HG03280 (cell line): ENCODE data around the gene TIE1.

ENCODE experiments used
- ATAC-seq: cut with Tn5 transposase; IDR thresholded peaks from one replicate; pipeline ENCODE4 v1.9.1; 2021; ENCODE audit warnings: mild to moderate bottlenecking, moderate library complexity; ENCODE audit not compliant: unreplicated experiment

Gene TIE1

DNA sequence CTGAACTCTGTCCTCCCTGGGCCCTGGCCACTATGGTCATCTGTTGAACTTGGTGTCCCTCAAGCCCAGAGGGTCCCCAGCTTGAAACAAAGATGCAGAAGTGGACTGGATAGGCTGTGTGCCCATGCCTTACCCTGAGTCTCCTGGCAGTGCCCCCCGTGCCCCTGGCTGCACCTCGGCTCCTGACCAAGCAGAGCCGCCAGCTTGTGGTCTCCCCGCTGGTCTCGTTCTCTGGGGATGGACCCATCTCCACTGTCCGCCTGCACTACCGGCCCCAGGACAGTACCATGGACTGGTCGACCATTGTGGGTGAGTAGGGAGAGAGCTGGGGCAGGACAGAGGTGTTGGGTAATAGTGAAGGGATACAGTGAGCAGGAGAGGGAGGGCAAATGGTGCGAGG, 10.7 kb downstream of the TIE1 start:
- ATAC-seq = no peak

DNA sequence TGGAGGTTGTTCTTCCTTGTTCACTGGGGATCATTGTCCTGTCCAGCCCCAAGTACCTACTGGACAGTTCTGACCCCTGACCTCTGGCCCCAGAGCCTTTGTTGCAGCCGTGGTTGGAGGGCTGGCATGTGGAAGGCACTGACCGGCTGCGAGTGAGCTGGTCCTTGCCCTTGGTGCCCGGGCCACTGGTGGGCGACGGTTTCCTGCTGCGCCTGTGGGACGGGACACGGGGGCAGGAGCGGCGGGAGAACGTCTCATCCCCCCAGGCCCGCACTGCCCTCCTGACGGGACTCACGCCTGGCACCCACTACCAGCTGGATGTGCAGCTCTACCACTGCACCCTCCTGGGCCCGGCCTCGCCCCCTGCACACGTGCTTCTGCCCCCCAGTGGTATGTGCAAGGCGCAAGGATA, 11.4 kb downstream of the TIE1 start:
- ATAC-seq = no peak

DNA sequence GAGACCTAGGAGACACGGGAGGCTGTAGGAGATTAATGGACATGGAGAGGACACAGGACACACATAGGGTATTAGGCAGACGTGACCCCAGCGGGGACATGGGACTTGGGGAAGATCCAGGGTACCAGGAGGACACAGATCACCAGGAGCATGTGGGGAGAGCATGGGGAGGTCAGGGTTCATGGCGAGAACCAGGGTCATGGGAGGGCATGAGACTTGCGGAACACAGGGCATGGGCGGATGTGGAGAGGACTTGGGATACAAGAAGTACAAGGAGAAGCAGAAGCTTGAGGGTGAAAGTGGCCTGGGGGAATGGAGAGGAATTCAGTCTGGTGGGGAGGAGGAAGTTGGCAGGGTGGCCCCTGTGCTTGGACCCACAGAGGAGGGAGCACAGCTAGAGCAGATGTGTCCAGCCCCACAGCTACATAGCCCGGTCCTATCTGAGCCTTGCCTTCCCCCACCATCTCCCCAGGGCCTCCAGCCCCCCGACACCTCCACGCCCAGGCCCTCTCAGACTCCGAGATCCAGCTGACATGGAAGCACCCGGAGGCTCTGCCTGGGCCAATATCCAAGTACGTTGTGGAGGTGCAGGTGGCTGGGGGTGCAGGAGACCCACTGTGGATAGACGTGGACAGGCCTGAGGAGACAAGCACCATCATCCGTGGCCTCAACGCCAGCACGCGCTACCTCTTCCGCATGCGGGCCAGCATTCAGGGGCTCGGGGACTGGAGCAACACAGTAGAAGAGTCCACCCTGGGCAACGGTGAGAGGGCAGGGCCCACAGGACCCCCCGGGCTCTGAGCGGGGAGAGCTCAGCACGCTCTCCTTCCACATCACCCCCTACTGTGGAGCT, 12.1 kb downstream of the TIE1 start:
- ATAC-seq = no peak

- no peak for ATAC-seq
Observed at GRCh38 chr1:43313771-43314170, 13.0 kb downstream of the TIE1 start.

GRCh38 chr1:43314233-43314632, 13.5 kb downstream of the TIE1 start:
- no peak for ATAC-seq

GRCh38 chr1:43315481-43315880, 14.7 kb downstream of the TIE1 start:
- no peak for ATAC-seq

GRCh38 chr1:43315963-43316737, 15.4 kb downstream of the TIE1 start:
- no peak for ATAC-seq

GRCh38 chr1:43316738-43317520, 16.1 kb downstream of the TIE1 start:
- ATAC-seq = no peak

DNA sequence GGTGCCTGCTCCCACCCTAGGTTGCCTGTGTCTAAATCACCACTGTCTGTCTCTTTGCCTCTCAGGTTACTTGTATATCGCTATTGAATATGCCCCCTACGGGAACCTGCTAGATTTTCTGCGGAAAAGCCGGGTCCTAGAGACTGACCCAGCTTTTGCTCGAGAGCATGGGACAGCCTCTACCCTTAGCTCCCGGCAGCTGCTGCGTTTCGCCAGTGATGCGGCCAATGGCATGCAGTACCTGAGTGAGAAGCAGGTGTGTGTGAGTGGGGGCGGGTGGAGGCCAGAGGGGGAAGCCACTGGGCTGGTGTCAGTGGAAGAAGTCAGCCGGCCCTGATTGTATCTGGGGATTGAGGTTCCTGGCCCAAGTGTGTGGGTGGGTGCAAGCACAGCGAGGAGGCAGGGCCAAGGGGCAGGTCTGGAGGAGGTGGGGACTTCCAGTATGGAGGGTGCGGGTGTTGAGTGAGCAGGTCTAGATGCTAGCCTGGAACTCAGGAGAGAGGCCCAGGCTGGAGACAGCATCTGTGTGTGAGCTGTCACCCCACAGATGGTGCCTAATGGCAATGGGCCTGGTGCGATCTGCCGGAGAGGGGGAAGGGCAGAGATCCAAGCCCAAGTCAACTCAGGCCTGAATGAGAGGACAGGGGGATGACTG, 17.2 kb downstream of the TIE1 start:
- ATAC-seq = no peak

DNA sequence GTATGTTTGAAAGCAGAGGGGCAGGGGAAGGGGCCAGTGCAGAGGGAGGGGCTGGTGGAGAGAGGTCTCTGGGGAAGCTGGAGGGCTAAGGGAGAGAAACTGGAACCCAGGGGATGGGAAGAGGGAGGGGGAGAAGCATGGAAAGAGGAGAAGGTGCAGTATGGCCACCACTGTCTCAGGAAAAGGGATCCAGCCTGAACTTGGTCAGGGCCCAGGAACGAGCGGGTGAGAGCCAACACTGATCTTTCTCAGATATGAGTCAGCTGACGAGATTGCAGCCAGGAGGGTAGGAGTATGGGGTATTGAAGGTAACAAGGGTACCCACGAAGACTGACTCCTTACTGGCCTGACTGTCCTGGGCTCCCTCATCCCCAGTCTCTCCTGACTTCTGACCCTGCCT, 18.0 kb downstream of the TIE1 start:
- ATAC-seq = no peak

DNA sequence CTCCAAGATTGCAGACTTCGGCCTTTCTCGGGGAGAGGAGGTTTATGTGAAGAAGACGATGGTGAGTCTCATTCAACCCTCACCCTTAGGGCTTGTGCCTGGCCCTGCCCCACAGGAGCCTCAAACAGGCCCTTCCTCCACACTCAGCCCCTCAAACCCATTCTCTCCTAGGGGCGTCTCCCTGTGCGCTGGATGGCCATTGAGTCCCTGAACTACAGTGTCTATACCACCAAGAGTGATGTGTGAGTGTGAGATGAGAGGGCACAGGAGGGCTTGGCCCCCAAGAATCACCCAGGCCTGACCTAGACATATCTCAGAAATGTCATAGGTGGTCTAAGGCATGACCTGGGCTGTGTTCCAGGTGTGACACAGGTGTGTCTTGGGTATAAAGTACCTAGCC, 18.5 kb downstream of the TIE1 start:
- no peak for ATAC-seq

DNA sequence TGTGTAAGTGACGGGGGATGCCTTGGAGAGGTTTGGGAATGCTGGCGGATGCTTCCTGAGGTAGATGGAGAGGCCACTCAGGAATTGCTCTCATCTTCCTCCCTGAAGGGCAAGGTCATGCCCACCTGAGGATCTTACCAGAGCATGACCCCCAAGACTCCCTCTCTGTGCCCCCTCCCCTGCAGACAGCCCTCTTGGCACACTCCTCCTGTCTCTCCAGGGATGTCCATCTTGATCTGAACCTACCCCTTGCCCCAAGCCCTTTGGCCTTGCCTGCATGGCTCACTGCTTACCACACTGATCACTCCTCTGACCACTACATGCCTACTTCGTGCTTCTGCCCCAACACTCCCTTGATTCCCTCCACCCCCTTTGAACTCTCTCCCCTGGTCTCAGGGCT, 19.0 kb downstream of the TIE1 start:
- no peak for ATAC-seq

DNA sequence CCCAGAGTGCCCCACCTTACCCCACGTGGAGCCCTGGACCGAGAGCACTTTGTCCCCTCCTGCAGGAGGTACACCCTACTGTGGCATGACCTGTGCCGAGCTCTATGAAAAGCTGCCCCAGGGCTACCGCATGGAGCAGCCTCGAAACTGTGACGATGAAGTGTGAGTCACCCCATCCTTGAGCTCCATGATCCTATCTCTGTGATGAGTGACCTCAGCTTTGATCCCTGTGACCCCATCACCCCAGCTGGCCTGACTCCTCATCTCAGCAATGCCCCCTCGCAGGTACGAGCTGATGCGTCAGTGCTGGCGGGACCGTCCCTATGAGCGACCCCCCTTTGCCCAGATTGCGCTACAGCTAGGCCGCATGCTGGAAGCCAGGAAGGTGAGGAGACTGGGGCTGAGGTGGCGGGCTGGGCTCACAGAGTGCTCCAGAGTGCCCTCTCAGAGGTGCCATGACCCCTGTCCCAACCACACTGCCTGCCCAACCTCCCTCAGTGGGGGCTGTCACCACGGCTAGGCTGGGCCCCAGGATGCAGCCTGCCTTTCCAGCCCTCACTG, 20.6 kb downstream of the TIE1 start:
- ATAC-seq = no peak

- ATAC-seq = no peak
Observed at GRCh38 chr1:43322506-43322905, 21.7 kb downstream of the TIE1 start.

DNA sequence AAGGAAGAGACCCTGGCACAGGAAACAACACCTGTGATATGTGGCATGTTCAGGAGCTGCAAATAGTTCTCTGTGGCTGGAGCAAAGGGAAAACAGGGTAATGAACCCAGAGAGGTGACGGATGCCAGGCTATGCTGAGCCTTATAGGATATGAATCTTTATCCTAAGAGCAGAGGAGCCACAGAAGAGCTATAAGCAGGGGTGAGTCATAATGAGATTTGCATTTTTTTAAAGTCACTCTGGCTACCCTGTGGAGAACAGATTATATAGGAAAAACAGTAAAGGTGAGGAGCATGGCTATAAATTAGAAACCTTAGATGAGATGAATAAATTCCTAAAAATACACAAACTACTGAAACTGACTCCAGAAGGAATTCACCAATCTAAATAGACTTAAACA, 24.0 kb downstream of the TIE1 start:
- ATAC-seq = no peak

DNA sequence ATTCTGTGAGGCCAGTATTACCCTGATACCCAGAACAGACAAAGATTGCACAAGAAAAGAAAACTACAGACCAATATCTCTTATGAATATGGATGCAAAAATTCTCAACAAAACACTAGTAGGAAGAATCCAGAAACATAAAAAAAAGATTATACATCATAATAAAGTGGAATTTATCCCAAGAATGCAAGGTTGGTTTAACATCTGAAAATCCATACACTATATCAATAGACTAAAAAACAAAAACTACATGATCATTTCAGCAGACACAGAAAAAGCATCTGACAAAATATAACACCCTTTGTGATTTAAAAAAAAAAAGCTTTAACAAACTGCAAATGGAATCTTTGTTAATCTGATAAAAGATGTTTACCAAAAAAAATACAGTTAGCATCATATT, 24.6 kb downstream of the TIE1 start:
- no peak for ATAC-seq

- no peak for ATAC-seq
Observed at GRCh38 chr1:43327549-43328292, 26.9 kb downstream of the TIE1 start.

- ATAC-seq = no peak
Observed at GRCh38 chr1:43329995-43330751, 29.4 kb downstream of the TIE1 start.

GRCh38 chr1:43331688-43332087, 30.9 kb downstream of the TIE1 start:
- no peak for ATAC-seq
